GM12878 (cell line): Measurements from ENCODE around the gene PLD5.

Source experiments
- CBX3 ChIP-seq: fragments of 200-600 bp; sonication (generic); IDR thresholded peaks from 2 replicates; pipeline ENCODE4 v1.6.1; 2016; ENCODE audit warnings: low read depth, borderline replicate concordance
- CTCF ChIP-seq, 3 experiments: IDR thresholded peaks in 2 of 3; conservative IDR thresholded peaks in 1 of 3; 2 replicates each; pipeline ENCODE4 v1.5.1; 2011; ENCODE audit warnings: low read depth in 3 of 3, low read length in 3 of 3, mild to moderate bottlenecking in 3 of 3, control low read depth in 2 of 3, moderate library complexity in 2 of 3, inconsistent platforms in 1 of 3, mixed read lengths in 1 of 3; ENCODE audit not compliant: control insufficient read depth in 2 of 3, insufficient read depth in 1 of 3; ENCODE audit errors: extremely low read depth in 1 of 3
- EP300 ChIP-seq, 2 experiments: fragments of 150-350 bp in 1 of 2; IDR thresholded peaks; 2 replicates each; pipeline ENCODE4 v1.6.1; 2011 to 2012; ENCODE audit warnings: low read depth in 2 of 2, low read length in 2 of 2, borderline replicate concordance in 1 of 2, improper control_type of control experiment in 1 of 2, inconsistent platforms in 1 of 2; ENCODE audit not compliant: control insufficient read depth in 1 of 2
- RFX5 ChIP-seq: IDR thresholded peaks from 2 replicates; pipeline ENCODE4 v1.6.1; 2011; ENCODE audit warnings: low read depth, low read length, improper control_type of control experiment
- SRF ChIP-seq, 2 experiments: IDR thresholded peaks; 2 replicates each; pipeline ENCODE4 v1.6.1; 2011; ENCODE audit warnings: low read depth in 2 of 2, low read length in 2 of 2, mild to moderate bottlenecking in 1 of 2, moderate library complexity in 1 of 2
- ZNF217 ChIP-seq: fragments of 450-650 bp; IDR thresholded peaks from 2 replicates; pipeline ENCODE4 v1.6.1; 2017; ENCODE audit warnings: antibody characterized with exemption, mild to moderate bottlenecking

GRCh38 chr1:242391896-242392295, 132.6 kb downstream of the PLD5 start:
- no peak for TF ChIP-seq CBX3
- no peak for TF ChIP-seq RFX5
- no peak for TF ChIP-seq EP300 (IDR thresholded peaks at IDR 0.05; ENCODE audit: borderline replicate concordance in 1 of 2, control insufficient read depth in 1 of 2, low read depth in 2 of 2, low read length in 2 of 2)
- TF ChIP-seq ZNF217: no peak
- TF ChIP-seq CTCF (IDR thresholded peaks at IDR 0.05 in 2 of 3, conservative IDR thresholded peaks at IDR 0.05 in 1 of 3; ENCODE audit: control insufficient read depth in 2 of 3, extremely low read depth in 1 of 3, insufficient read depth in 1 of 3, low read depth in 3 of 3, low read length in 3 of 3): no peak
- no peak for TF ChIP-seq SRF (IDR thresholded peaks at IDR 0.05; ENCODE audit: low read depth in 2 of 2, low read length in 2 of 2)
